Keratinocyte (primary cell): ENCODE measurements around the gene SPECC1.

Experiments used
- CTCF ChIP-seq, 3 experiments: IDR thresholded peaks in 1 of 3; conservative IDR thresholded peaks in 1 of 3; optimal IDR thresholded peaks in 1 of 3; 2 replicates in 2 of 3; 3 replicates in 1 of 3; pipeline versions ENCODE3 to v1.5.1; 2011; ENCODE audit warnings: low read length in 3 of 3, mild to moderate bottlenecking in 3 of 3, moderate library complexity in 2 of 3, control low read depth in 1 of 3, inconsistent platforms in 1 of 3; ENCODE audit not compliant: insufficient read depth in 2 of 3; ENCODE audit errors: extremely low read depth in 1 of 3
- EZH2 ChIP-seq: IDR thresholded peaks from one replicate; pipeline ENCODE4 v1.6.1; 2012; ENCODE audit warnings: inconsistent platforms, mild to moderate bottlenecking, low read length, moderate library complexity

- TF ChIP-seq CTCF (optimal IDR thresholded peaks at IDR 0.05 in 1 of 3, IDR thresholded peaks at IDR 0.05 in 1 of 3, conservative IDR thresholded peaks at IDR 0.05 in 1 of 3; ENCODE audit: extremely low read depth in 1 of 3, insufficient read depth in 2 of 3, low read length in 3 of 3) = no peak
- TF ChIP-seq EZH2 = no peak
Observed at GRCh38 chr17:20128036-20128667, 119.0 kb downstream of the SPECC1 start.
